Measurements from ENCODE around the gene GAB4.

The GAB4 gene

DNA sequence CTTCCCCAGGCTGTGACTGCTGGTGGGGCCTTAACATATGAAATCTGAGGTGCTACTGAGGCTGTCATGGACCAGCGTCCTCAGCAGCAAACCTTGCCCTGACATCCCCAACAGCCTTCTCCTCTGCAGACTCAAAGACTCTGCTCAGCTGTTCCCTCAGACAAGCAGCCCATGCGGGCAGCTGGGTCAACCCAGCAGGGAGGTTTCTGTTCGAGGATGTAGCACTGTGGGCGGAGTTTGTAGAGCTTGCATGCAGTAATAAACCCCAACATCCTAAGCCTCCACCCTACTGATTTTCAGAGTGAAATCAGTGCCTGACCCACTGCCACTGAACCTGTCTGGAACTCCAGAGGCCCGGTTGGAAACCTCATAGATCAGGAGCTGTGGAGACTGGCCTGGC, 94.0 kb downstream of the GAB4 start:
- 19% methylated on average over 5 of the region's 5 CpGs for whole genome bisulfite sequencing
- DNase-seq, result no peak
- no peak overlapping the region for H4K8ac ChIP-seq (ENCODE audit: low read length)
- no peak overlapping the region for H4K91ac ChIP-seq (ENCODE audit: low read length)
- H3K36me3 ChIP-seq (ENCODE audit: control insufficient read depth in 1 of 2, insufficient read depth in 2 of 2, low read depth in 1 of 2, low read length in 2 of 2), result no peaks in the 10 kb centered on the region
- H2AFZ ChIP-seq (ENCODE audit: low read depth, low read length), result no peak overlapping the region
- H3K18ac ChIP-seq (ENCODE audit: low read depth in 1 of 2, low read length in 2 of 2), result no peak overlapping the region
- no peaks in the 10 kb centered on the region for H3K79me1 ChIP-seq (replicated peaks; ENCODE audit: low read length, poor library complexity, severe bottlenecking)
- H3K9me3 ChIP-seq (ENCODE audit: control insufficient read depth, low read length), result no peaks in the 10 kb centered on the region
- H2BK15ac ChIP-seq (ENCODE audit: low read depth, poor library complexity, severe bottlenecking), result no peak overlapping the region
- no peak overlapping the region for H3K4me3 ChIP-seq (ENCODE audit: insufficient read depth in 1 of 2, low read depth in 1 of 2, low read length in 2 of 2)
- no peak overlapping the region for H3K9ac ChIP-seq (ENCODE audit: low read length)
- no peak overlapping the region for H2BK120ac ChIP-seq (ENCODE audit: low read depth, low read length)
- H2BK5ac ChIP-seq (ENCODE audit: low read depth, low read length, poor library complexity, severe bottlenecking), result no peak overlapping the region
- no peak overlapping the region for H3K23ac ChIP-seq (ENCODE audit: low read length in 2 of 2)
- no peak overlapping the region for H3K27ac ChIP-seq (ENCODE audit: low read length, poor library complexity, severe bottlenecking)
- H2AK5ac ChIP-seq (ENCODE audit: low read length, severe bottlenecking), result no peak overlapping the region
- H3K4me1 ChIP-seq (ENCODE audit: control insufficient read depth, insufficient read depth, low read depth, low read length), result no peaks in the 10 kb centered on the region
- peaks cover 0 to 9% of the 10 kb centered on the region in 2 experiments for H3K27me3 ChIP-seq (ENCODE audit: control insufficient read depth in 1 of 2, insufficient read depth in 1 of 2, low read length in 2 of 2)
- H3K4ac ChIP-seq (ENCODE audit: low read depth in 1 of 2, low read length in 2 of 2), result no peak overlapping the region
- H3K4me2 ChIP-seq (ENCODE audit: low read length, poor library complexity, severe bottlenecking), result no peak overlapping the region
- no peak overlapping the region for H2BK12ac ChIP-seq (ENCODE audit: low read length in 2 of 2)
- no peak overlapping the region for H3K14ac ChIP-seq (ENCODE audit: low read length in 2 of 2)

DNA sequence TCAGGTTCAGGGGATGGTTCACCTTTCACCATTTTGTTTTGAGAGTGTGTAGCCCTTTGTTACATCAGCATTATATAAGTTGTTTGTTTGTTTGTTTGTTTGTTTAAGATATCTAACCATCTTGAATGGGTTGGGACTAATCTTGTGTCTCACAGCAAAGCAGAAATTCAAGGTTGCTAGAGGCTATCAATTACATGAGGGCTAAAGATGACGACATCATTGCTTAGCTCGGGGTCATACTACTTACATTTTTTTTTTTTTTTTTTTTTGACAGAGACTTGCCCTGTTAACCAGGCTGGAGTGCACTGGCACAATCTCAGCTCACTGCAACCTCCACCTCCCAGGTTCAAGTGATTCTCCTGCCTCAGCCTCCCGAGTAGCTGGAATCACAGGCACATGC, 95.7 kb downstream of the GAB4 start:
- H2AFZ ChIP-seq (ENCODE audit: low read depth, low read length), result no peak overlapping the region
- no peak overlapping the region for H3K4ac ChIP-seq (ENCODE audit: low read depth in 1 of 2, low read length in 2 of 2)
- no peak overlapping the region for H2BK5ac ChIP-seq (ENCODE audit: low read depth, low read length, poor library complexity, severe bottlenecking)
- H3K23ac ChIP-seq (ENCODE audit: low read length in 2 of 2), result no peak overlapping the region
- H3K27me3 ChIP-seq (ENCODE audit: control insufficient read depth in 1 of 2, insufficient read depth in 1 of 2, low read length in 2 of 2), result peaks cover 0 to 9% of the 10 kb centered on the region in 2 experiments
- no peak overlapping the region for H4K8ac ChIP-seq (ENCODE audit: low read length)
- no peak overlapping the region for H4K91ac ChIP-seq (ENCODE audit: low read length)
- H2BK120ac ChIP-seq (ENCODE audit: low read depth, low read length), result no peak overlapping the region
- no peak overlapping the region for H2AK5ac ChIP-seq (ENCODE audit: low read length, severe bottlenecking)
- no peak overlapping the region for H2BK12ac ChIP-seq (ENCODE audit: low read length in 2 of 2)
- H3K9me3 ChIP-seq (ENCODE audit: control insufficient read depth, low read length), result no peaks in the 10 kb centered on the region
- no peaks in the 10 kb centered on the region for H3K79me1 ChIP-seq (replicated peaks; ENCODE audit: low read length, poor library complexity, severe bottlenecking)
- no peak overlapping the region for H3K27ac ChIP-seq (ENCODE audit: low read length, poor library complexity, severe bottlenecking)
- no peaks in the 10 kb centered on the region for H3K4me1 ChIP-seq (ENCODE audit: control insufficient read depth, insufficient read depth, low read depth, low read length)
- H3K18ac ChIP-seq (ENCODE audit: low read depth in 1 of 2, low read length in 2 of 2), result no peak overlapping the region
- no peaks in the 10 kb centered on the region for H3K36me3 ChIP-seq (ENCODE audit: control insufficient read depth in 1 of 2, insufficient read depth in 2 of 2, low read depth in 1 of 2, low read length in 2 of 2)
- 63% methylated on average over 3 of the region's 3 CpGs for WGBS
- no peak overlapping the region for H3K9ac ChIP-seq (ENCODE audit: low read length)
- no peak overlapping the region for H3K4me3 ChIP-seq (ENCODE audit: insufficient read depth in 1 of 2, low read depth in 1 of 2, low read length in 2 of 2)
- H3K14ac ChIP-seq (ENCODE audit: low read length in 2 of 2), result no peak overlapping the region
- H2BK15ac ChIP-seq (ENCODE audit: low read depth, poor library complexity, severe bottlenecking), result no peak overlapping the region
- no peak overlapping the region for H3K4me2 ChIP-seq (ENCODE audit: low read length, poor library complexity, severe bottlenecking)
- DNase-seq, result no peak

Measured in mesenchymal stem cell (in vitro differentiated cells and primary cell).